GM21515 (cell line): Measurements from ENCODE around the gene PCDHB16.
"Not testable (repeated sequence)": the region's sequence is repeated elsewhere in the genome, so short reads cannot be mapped to it uniquely, and the experiment has no call there.

Experiments used
- ATAC-seq: cut with Tn5 transposase; IDR thresholded peaks from one replicate; pipeline ENCODE4 v1.9.1; 2021; ENCODE audit not compliant: unreplicated experiment

Gene PCDHB16

DNA sequence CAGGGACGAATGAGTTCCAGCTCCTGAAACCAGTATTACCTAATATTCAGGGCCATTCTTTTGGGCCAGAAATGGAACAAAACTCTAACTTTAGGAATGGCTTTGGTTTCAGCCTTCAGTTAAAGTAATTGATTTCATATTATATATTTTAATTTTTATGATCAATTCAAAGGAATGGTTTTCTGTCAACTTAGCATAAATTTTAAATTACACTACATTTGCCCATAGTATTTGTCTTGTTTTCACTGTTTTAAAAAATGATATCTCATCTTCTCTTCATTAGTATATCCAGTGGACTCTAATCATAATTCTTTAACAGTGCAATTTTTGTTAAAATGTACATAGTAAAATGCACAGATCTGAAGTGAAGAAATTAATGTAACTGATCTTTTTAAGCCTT, 1.9 kb upstream of the PCDHB16 start:
- ATAC-seq: no peak

DNA sequence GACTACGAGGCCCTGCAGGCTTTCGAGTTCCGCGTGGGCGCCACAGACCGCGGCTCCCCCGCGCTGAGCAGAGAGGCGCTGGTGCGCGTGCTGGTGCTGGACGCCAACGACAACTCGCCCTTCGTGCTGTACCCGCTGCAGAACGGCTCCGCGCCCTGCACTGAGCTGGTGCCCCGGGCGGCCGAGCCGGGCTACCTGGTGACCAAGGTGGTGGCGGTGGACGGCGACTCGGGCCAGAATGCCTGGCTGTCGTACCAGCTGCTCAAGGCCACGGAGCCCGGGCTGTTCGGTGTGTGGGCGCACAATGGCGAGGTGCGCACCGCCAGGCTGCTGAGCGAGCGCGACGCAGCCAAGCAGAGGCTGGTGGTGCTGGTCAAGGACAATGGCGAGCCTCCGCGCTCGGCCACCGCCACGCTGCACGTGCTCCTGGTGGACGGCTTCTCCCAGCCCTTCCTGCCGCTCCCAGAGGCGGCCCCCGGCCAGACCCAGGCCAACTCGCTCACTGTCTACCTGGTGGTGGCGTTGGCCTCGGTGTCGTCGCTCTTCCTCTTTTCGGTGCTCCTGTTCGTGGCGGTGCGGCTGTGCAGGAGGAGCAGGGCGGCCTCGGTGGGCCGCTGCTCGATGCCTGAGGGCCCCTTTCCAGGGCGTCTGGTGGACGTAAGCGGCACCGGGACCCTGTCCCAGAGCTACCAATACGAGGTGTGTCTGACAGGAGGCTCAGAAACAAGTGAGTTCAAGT, 2.1 kb downstream of the PCDHB16 start:
- not testable (repeated sequence) for ATAC-seq

DNA sequence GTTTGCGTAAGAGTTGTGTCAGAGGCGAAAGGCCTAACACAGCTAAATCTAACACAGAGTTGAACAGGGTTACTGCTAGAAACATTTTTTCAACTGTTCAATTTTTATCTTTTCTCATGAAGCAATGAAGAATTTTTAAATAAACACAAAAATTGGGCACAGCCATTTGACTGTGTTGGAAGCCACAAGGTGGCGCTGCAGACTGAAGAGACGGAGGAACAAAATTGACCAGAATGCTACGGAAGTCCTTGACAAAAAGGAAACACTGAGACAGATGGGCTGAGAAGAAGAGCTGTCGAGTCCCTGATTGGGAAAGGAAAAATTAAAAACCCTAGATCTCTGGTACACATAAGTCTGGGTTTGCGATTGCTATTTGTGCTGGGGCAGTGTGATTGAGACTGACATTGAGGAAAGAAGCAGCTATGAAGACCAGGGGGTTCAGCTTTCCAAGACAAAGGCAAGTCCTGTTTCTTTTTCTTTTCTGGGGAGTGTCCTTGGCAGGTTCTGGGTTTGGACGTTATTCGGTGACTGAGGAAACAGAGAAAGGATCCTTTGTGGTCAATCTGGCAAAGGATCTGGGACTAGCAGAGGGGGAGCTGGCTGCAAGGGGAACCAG, 4.8 kb downstream of the PCDHB16 start, which contains the start of gene PCDHB9:
Gene PCDHB9 (plus strand): TSS at position 265 of the 616 bp plus-strand sequence. CDS start 158 bp downstream, at position 423.
- no peak for ATAC-seq

DNA sequence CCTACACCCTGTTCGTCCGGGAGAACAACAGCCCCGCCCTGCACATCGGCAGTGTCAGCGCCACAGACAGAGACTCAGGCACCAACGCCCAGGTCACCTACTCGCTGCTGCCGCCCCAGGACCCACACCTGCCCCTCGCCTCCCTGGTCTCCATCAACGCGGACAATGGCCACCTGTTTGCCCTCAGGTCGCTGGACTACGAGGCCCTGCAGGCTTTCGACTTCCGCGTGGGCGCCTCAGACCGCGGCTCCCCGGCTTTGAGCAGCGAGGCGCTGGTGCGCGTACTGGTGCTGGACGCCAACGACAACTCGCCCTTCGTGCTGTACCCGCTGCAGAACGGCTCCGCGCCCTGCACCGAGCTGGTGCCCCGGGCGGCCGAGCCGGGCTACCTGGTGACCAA, 6.5 kb downstream of the PCDHB16 start:
- not testable (repeated sequence) for ATAC-seq

DNA sequence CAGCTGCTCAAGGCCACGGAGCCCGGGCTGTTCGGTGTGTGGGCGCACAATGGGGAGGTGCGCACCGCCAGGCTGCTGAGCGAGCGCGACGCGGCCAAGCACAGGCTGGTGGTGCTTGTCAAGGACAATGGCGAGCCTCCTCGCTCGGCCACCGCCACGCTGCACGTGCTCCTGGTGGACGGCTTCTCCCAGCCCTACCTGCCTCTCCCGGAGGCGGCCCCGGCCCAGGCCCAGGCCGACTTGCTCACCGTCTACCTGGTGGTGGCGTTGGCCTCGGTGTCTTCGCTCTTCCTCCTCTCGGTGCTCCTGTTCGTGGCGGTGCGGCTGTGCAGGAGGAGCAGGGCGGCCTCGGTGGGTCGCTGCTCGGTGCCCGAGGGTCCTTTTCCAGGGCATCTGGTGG, 6.9 kb downstream of the PCDHB16 start:
- not testable (repeated sequence) for ATAC-seq

DNA sequence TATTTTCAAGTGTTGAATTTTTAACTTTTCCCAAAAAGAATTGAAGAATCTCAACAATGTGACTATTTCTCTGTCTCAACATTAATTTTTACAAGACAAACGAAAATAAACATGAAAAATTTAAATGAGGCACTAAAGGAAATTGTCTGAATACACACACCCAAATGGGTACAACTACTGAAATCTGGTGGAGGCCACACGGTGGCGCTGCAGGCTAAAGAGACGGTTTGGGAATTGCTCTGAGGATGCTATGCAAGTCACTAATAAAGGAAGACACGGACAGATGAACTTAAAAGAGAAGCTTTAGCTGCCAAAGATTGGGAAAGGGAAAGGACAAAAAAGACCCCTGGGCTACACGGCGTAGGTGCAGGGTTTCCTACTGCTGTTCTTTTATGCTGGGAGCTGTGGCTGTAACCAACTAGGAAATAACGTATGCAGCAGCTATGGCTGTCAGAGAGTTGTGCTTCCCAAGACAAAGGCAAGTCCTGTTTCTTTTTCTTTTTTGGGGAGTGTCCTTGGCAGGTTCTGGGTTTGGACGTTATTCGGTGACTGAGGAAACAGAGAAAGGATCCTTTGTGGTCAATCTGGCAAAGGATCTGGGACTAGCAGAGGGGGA, 10.0 kb downstream of the PCDHB16 start, which contains the start of gene PCDHB10:
Gene PCDHB10 (plus strand): TSS at position 244 of the 616 bp plus-strand sequence. CDS start 200 bp downstream, at position 444.
- no peak for ATAC-seq

DNA sequence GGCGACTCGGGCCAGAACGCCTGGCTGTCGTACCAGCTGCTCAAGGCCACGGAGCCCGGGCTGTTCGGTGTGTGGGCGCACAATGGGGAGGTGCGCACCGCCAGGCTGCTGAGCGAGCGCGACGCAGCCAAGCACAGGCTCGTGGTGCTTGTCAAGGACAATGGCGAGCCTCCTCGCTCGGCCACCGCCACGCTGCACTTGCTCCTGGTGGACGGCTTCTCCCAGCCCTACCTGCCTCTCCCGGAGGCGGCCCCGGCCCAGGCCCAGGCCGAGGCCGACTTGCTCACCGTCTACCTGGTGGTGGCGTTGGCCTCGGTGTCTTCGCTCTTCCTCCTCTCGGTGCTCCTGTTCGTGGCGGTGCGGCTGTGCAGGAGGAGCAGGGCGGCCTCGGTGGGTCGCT, 12.1 kb downstream of the PCDHB16 start:
- ATAC-seq: not testable (repeated sequence)

DNA sequence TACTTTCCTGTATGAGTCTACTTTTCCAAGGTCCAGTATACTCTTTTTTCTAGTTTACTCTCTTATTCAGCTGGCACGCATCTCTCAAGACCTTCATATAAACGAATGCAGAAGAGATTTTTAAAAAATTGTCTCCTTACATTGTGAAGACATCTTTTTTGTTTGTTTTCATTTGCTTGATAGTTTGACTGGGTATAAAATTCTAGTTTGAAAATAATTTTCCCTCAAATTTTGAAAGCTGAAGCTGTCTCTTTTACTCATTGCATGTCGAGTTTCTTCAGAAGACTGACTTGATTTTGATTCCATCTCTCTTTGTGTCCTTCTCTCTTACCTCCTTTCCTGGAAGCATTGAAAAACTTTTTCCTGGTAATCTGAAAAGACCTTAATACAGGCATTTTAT, 14.2 kb downstream of the PCDHB16 start:
- no peak for ATAC-seq

DNA sequence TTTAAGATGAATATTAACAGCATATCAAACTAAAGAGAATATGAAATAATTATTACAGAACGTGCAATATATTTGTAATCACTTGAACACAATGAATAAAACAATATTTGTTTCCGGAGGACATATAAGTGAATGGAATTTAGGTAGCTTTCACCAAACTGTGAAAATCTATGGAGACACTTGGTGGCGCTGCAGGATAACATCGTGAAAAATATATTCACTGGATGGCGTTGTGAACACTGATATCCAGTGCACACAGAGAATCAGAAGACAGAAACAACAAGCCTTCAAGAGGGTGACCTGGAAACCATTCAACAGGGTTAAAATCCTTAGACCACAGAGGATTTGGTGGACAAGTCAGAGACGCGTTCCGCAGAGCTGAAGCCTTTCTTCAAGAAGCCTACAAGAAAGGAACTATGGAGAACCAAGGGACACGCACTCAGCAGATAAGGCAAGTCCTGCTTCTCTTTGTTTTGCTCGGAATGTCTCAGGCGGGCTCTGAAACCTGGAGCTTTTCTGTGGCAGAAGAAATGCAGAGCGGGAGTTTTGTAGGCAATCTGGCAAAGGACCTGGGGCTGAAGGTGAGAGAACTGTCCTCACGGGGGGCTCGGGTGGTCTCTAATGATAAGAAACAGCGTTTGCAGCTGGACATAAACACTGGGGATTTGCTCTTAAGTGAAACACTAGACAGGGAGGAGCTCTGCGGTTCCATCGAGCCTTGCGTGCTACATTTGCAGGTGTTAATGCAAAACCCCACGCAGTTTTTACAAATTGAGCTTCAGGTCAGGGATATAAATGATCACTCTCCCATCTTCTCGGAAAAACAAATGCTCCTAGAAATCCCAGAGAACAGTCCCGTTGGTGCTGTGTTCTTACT, 17.4 kb downstream of the PCDHB16 start, which contains the start of gene PCDHB11:
Gene PCDHB11 (plus strand): TSS at position 269 of the 877 bp plus-strand sequence. CDS start 148 bp downstream, at position 417.
- no peak for ATAC-seq

DNA sequence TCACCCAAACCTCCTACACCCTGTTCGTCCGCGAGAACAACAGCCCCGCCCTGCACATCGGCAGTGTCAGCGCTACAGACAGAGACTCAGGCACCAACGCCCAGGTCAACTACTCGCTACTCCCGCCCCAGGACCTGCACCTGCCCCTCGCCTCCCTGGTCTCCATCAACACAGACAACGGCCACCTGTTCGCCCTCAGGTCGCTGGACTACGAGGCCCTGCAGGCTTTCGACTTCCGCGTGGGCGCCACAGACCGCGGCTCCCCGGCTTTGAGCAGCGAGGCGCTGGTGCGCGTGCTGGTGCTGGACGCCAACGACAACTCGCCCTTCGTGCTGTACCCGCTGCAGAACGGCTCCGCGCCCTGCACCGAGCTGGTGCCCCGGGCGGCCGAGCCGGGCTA, 18.9 kb downstream of the PCDHB16 start:
- ATAC-seq: not testable (repeated sequence)

DNA sequence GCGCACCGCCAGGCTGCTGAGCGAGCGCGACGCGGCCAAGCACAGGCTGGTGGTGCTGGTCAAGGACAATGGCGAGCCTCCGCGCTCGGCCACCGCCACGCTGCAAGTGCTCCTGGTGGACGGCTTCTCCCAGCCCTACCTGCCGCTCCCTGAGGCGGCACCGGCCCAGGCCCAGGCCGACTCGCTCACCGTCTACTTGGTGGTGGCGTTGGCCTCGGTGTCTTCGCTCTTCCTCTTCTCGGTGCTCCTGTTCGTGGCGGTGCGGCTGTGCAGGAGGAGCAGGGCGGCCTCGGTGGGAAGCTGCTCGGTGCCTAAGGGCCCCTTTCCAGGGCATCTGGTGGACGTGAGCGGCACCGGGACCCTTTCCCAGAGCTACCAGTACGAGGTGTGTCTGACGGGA, 19.5 kb downstream of the PCDHB16 start:
- not testable (repeated sequence) for ATAC-seq

DNA sequence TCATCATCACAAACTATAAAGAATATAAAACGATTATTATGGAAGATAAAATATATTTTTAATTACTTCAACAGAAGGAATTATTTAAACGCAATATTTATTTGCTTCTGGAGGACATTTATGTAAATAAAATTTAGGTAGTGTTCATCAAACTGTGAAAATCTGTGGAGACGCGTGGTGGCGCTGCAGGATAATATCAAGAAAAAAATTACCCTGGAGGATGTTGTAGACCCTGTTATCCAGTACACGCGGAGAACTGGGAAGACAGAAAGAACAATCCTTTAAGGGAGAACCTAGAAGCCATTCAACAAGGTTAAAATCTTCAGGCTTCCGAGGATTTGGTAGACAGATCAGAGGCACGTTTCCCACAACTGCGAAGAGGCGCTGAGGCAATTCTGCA, 26.3 kb downstream of the PCDHB16 start, which contains the start of gene PCDHB12:
Gene PCDHB12 (plus strand): TSS at position 242 of the 400 bp plus-strand sequence. CDS start 189 bp downstream, outside the sequence.
- ATAC-seq: no peak

DNA sequence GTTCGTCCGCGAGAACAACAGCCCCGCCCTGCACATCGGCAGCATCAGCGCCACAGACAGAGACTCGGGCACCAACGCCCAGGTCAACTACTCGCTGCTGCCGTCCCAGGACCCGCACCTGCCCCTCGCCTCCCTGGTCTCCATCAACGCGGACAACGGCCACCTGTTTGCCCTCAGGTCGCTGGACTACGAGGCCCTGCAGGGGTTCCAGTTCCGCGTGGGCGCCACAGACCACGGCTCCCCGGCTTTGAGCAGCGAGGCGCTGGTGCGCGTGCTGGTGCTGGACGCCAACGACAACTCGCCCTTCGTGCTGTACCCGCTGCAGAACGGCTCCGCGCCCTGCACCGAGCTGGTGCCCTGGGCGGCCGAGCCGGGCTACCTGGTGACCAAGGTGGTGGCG, 28.1 kb downstream of the PCDHB16 start:
- not testable (repeated sequence) for ATAC-seq

DNA sequence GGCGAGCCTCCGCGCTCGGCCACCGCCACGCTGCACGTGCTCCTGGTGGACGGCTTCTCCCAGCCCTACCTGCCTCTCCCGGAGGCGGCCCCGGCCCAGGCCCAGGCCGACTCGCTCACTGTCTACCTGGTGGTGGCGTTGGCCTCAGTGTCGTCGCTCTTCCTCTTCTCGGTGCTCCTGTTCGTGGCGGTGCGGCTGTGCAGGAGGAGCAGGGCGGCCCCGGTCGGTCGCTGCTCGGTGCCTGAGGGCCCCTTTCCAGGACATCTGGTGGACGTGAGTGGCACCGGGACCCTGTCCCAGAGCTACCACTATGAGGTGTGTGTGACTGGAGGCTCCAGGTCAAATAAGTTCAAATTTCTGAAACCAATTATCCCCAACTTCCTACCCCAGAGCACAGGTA, 28.7 kb downstream of the PCDHB16 start:
- not testable (repeated sequence) for ATAC-seq

DNA sequence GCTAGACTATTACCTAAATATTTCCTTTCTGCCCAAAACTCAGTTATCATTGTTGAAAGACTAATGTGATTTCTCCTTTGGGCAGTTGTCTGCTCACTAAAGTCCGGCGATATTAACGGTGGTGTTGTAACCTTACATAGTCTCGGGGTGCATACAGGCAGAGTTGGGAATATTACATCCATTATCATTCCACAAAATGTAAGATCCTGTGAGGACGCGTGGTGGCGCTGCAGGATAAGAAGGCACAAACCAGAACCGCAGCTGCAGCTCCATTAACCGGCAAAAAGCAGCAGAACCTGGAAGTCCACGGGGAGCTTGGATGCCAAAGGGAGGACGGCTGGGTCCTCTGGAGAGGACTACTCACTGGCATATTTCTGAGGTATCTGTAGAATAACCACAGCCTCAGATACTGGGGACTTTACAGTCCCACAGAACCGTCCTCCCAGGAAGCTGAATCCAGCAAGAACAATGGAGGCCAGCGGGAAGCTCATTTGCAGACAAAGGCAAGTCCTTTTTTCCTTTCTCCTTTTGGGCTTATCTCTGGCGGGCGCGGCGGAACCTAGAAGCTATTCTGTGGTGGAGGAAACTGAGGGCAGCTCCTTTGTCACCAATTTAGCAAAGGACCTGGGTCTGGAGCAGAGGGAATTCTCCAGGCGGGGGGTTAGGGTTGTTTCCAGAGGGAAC, 31.6 kb downstream of the PCDHB16 start, which contains the start of gene PCDHB13:
Gene PCDHB13 (plus strand): TSS at position 264 of the 684 bp plus-strand sequence. CDS start 205 bp downstream, at position 469.
- ATAC-seq: not testable (repeated sequence)

DNA sequence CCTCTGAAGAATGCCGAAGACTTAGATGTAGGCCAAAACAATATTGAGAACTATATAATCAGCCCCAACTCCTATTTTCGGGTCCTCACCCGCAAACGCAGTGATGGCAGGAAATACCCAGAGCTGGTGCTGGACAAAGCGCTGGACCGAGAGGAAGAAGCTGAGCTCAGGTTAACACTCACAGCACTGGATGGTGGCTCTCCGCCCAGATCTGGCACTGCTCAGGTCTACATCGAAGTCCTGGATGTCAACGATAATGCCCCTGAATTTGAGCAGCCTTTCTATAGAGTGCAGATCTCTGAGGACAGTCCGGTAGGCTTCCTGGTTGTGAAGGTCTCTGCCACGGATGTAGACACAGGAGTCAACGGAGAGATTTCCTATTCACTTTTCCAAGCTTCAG, 32.4 kb downstream of the PCDHB16 start:
- not testable (repeated sequence) for ATAC-seq

DNA sequence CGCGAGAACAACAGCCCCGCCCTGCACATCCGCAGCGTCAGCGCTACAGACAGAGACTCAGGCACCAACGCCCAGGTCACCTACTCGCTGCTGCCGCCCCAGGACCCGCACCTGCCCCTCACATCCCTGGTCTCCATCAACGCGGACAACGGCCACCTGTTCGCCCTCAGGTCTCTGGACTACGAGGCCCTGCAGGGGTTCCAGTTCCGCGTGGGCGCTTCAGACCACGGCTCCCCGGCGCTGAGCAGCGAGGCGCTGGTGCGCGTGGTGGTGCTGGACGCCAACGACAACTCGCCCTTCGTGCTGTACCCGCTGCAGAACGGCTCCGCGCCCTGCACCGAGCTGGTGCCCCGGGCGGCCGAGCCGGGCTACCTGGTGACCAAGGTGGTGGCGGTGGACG, 33.3 kb downstream of the PCDHB16 start:
- not testable (repeated sequence) for ATAC-seq

DNA sequence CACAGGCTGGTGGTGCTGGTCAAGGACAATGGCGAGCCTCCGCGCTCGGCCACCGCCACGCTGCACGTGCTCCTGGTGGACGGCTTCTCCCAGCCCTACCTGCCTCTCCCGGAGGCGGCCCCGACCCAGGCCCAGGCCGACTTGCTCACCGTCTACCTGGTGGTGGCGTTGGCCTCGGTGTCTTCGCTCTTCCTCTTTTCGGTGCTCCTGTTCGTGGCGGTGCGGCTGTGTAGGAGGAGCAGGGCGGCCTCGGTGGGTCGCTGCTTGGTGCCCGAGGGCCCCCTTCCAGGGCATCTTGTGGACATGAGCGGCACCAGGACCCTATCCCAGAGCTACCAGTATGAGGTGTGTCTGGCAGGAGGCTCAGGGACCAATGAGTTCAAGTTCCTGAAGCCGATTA, 33.8 kb downstream of the PCDHB16 start:
- not testable (repeated sequence) for ATAC-seq

DNA sequence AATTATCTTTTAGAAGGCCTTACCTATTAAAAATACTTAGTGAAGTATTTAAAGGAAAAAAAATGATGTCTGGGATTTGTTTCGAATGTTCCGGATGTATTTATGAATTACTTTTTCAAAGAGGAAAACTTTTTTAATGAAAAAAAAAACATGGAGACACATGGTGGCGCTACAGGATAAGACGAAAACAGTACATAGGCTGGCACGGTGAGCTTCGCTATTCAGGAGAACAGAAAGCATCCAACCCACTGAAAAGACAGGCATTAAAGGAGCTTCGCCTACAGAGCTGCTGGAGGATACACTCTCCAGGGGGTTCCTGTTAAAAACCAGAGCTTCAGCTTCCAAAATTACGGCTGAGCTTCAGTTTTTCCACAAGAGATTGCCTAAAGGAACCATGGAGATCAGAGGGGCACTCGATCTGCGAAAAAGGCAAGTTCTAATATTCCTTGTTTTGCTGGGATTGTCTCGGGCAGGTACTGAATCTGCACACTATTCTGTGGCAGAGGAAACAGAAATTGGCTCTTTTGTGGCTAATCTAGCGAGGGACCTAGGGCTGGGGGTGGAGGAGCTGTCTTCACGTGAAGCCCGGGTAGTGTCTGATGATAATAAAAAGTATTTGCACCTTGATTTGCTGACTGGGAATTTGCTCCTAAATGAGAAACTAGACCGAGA, 41.1 kb downstream of the PCDHB16 start, which contains the start of gene PCDHB14:
Gene PCDHB14 (plus strand): TSS at position 232 of the 672 bp plus-strand sequence. CDS start 163 bp downstream, at position 395.
- no peak for ATAC-seq
